SU-DHL-6 (cell line): Measurements from ENCODE around the gene KIF1A.

Experiments
- CTCF ChIP-seq: fragments of 200-600 bp; sonication (generic); IDR thresholded peaks from one replicate; pipeline ENCODE4 v1.5.1; 2017; ENCODE audit warnings: antibody characterized with exemption, mild to moderate bottlenecking, low read length, moderate library complexity; ENCODE audit not compliant: insufficient read depth, poor library complexity, severe bottlenecking
- EZH2phosphoT487 ChIP-seq: fragments of 200-600 bp; sonication (generic), shearing (Covaris generic); conservative IDR thresholded peaks from 2 replicates; pipeline ENCODE4 v1.6.1; 2018; ENCODE audit warnings: mild to moderate bottlenecking, antibody characterized with exemption, low read length, moderate library complexity, mixed read lengths

GRCh38 chr2:240721596-240722180 is 98.3 kb downstream of the KIF1A start:
- no peak for TF ChIP-seq CTCF
- no peak for TF ChIP-seq EZH2phosphoT487
